GM23248 (cell line): ENCODE results near the gene IQSEC3. TPM values are rescaled to one million over a fixed set of nuclear protein-coding genes. Genes with fewer than 3 reads are reported as not detected.
"Not testable (repeated sequence)": the region's sequence is repeated elsewhere in the genome, so short reads cannot be mapped to it uniquely, and the experiment has no call there.

Experiments
- DNase-seq: peaks from one replicate; pipeline ENCODE4 v3.0.0-alpha.2; 2015
- H2AFZ ChIP-seq: fragments of 200-600 bp; sonication (generic); 2 replicates; pipeline ENCODE4 v1.6.1; 2016; ENCODE audit warnings: antibody characterized with exemption
- H3F3A ChIP-seq: fragments of 200-600 bp; sonication (generic); 2 replicates; pipeline ENCODE4 v1.6.1; 2016; ENCODE audit warnings: mild to moderate bottlenecking, antibody characterized with exemption, mixed run types; ENCODE audit not compliant: insufficient read depth
- H3K27ac ChIP-seq: fragments of 200-600 bp; sonication (generic); 2 replicates; pipeline ENCODE4 v1.5.1; 2016; ENCODE audit warnings: mild to moderate bottlenecking
- H3K27me3 ChIP-seq: fragments of 200-600 bp; sonication (generic); replicated peaks from 2 replicates; pipeline ENCODE4 v1.6.1; 2016; ENCODE audit warnings: mild to moderate bottlenecking; ENCODE audit not compliant: insufficient read depth
- H3K36me3 ChIP-seq: fragments of 200-600 bp; sonication (generic); 2 replicates; pipeline ENCODE4 v1.6.1; 2016; ENCODE audit warnings: low read depth, mild to moderate bottlenecking
- H3K4me1 ChIP-seq: fragments of 200-600 bp; sonication (generic); 2 replicates; pipeline ENCODE4 v1.6.1; 2016; ENCODE audit warnings: mild to moderate bottlenecking; ENCODE audit not compliant: insufficient read depth
- H3K4me2 ChIP-seq: fragments of 200-600 bp; sonication (generic); one replicate; pipeline ENCODE4 v1.6.1; 2016; ENCODE audit warnings: mild to moderate bottlenecking; ENCODE audit not compliant: unreplicated experiment
- H3K4me3 ChIP-seq: fragments of 200-600 bp; sonication (generic); 2 replicates; pipeline ENCODE4 v1.5.1; 2016; ENCODE audit warnings: mild to moderate bottlenecking
- H3K79me2 ChIP-seq: fragments of 200-600 bp; sonication (generic); 2 replicates; pipeline ENCODE4 v1.6.1; 2016; ENCODE audit warnings: mild to moderate bottlenecking; ENCODE audit not compliant: insufficient read depth
- H3K9ac ChIP-seq: fragments of 200-600 bp; sonication (generic); 2 replicates; pipeline ENCODE4 v1.6.1; 2016; ENCODE audit warnings: mild to moderate bottlenecking
- H3K9me2 ChIP-seq: fragments of 200-600 bp; sonication (generic); 2 replicates; pipeline ENCODE4 v1.6.1; 2016; ENCODE audit warnings: mixed run types, mild to moderate bottlenecking, moderate library complexity; ENCODE audit not compliant: insufficient read depth
- H3K9me3 ChIP-seq: fragments of 200-600 bp; sonication (generic); one replicate; pipeline ENCODE4 v1.6.1; 2017; ENCODE audit warnings: low read depth
- H4K20me1 ChIP-seq: fragments of 200-600 bp; sonication (generic); 2 replicates; pipeline ENCODE4 v1.6.0; 2016; ENCODE audit not compliant: insufficient read depth
- EZH2 ChIP-seq: fragments of 200-600 bp; sonication (generic); IDR thresholded peaks from 2 replicates; pipeline ENCODE4 v1.6.1; 2018; ENCODE audit warnings: antibody characterized with exemption, mild to moderate bottlenecking; ENCODE audit not compliant: insufficient read depth, poor library complexity, severe bottlenecking
- EZH2phosphoT487 ChIP-seq: fragments of 200-600 bp; sonication (generic); IDR thresholded peaks from 2 replicates; pipeline ENCODE4 v1.6.1; 2018; ENCODE audit warnings: antibody characterized with exemption, moderate library complexity, mild to moderate bottlenecking, low read depth; ENCODE audit not compliant: insufficient read depth
- WGBS, 2 experiments: methylation state at CpG; one replicate each; pipeline ENCODE4 v1.1.6; 2015 to 2017; ENCODE audit warnings: low lambda C conversion rate in 2 of 2, low coverage in 1 of 2; ENCODE audit errors: missing lambda C conversion rate in 2 of 2; 5-methylcytosine and 5-hydroxymethylcytosine counted together
- in situ Hi-C: fragments of 300-500 bp; cut with MboI; formaldehyde crosslinking; loops from 2 replicates; pipeline ENCODE4 v1.15.0; 2020
- polyA plus RNA-seq: library from polyadenylated mRNA; unstranded; fragments of >200 nt; fragmentation: Nextera tagmentation; extraction: Ambion mirVana; gene quantifications from 2 replicates; pipeline ENCODE4 v1.2.1, GENCODE V29; 2016
- total RNA-seq: library from RNA; depleted of rRNA; stranded (reverse); fragments of >200 nt; shearing (Covaris generic); gene quantifications from 2 replicates; pipeline ENCODE4 v1.2.3, GENCODE V29; 2014

Gene IQSEC3
- total and polyA plus RNA-seq, 2 experiments from 2014 or later: not detected

DNA sequence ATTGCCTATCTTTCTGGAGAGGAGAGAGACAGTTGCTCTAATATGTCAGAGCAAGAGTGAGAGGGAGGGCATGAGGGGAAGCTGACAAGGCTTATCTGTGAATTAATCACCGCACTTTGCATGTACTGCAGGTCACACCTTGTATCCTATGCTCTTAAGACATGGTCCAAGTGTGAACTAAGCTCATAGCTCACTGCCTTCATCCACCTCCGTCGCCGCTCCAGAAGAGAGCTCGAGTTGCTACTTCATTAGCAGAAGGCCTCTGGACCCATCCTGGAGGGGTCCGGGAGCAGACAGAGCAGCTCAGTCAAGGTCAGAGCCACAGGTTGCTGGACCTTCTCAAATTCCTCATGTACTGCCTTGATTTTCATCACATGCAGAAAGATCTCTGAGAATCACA, 14.6 kb upstream of the IQSEC3 start:
- H3K36me3 ChIP-seq, H3F3A ChIP-seq, in situ Hi-C loops, H4K20me1 ChIP-seq, H3K4me3 ChIP-seq, H3K27ac ChIP-seq, H3K9ac ChIP-seq, H3K9me2 ChIP-seq, H3K4me2 ChIP-seq, H3K9me3 ChIP-seq, H3K4me1 ChIP-seq, H3K79me2 ChIP-seq, H2AFZ ChIP-seq, DNase-seq: not testable (repeated sequence)
- peaks cover 37% of the 10 kb centered on the region for H3K27me3 ChIP-seq
- 40 to 49% methylated on average over 6 of the region's 6 CpGs for WGBS, 2 experiments

DNA sequence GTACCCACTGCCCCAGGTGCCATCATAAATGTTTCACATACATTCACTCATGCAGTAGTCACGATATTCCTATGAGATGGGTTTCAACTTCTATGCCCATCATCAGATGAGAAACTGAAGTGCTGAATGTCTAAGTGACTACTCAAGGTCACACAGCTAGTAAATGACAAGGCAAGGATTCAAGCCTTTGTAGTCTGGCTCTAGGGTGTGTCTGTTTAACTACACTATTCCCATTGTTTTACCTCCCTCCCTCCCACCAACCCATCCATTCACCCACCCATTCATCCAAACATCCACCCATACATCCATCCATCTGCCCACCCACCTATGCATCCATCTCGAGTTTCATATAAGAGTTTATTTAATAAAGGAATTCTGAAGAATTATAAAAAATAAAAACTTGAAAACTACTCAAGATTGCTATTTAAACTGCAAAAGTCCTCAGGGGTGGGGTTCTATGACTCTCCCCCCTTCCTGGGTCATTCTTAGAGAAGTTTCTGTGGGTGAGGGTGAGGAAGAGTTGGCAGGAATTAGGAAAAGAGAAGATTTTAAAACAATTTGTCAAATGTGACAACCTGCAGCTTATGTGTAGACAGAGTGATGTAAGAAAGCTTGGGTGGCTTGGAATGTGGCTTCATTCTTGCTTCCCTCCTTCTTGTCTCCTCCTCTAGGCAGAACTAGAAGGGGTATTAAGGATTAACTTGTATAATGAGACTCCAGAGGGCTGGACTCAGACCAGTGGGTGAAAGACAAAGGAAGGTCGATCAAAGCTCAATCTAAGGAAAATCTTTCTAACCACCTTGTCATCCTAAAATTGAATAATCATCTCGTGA, 13.4 kb upstream of the IQSEC3 start:
- 17 to 22% methylated on average over 4 of the region's 4 CpGs for WGBS, 2 experiments
- H3K4me3 ChIP-seq, in situ Hi-C loops, DNase-seq, H3K36me3 ChIP-seq, H3K9ac ChIP-seq, H2AFZ ChIP-seq, H3K9me3 ChIP-seq, H3K4me1 ChIP-seq, H4K20me1 ChIP-seq, H3K4me2 ChIP-seq, H3K27ac ChIP-seq, H3K79me2 ChIP-seq, H3F3A ChIP-seq, H3K9me2 ChIP-seq: not testable (repeated sequence)
- peaks cover 45% of the 10 kb centered on the region for H3K27me3 ChIP-seq

DNA sequence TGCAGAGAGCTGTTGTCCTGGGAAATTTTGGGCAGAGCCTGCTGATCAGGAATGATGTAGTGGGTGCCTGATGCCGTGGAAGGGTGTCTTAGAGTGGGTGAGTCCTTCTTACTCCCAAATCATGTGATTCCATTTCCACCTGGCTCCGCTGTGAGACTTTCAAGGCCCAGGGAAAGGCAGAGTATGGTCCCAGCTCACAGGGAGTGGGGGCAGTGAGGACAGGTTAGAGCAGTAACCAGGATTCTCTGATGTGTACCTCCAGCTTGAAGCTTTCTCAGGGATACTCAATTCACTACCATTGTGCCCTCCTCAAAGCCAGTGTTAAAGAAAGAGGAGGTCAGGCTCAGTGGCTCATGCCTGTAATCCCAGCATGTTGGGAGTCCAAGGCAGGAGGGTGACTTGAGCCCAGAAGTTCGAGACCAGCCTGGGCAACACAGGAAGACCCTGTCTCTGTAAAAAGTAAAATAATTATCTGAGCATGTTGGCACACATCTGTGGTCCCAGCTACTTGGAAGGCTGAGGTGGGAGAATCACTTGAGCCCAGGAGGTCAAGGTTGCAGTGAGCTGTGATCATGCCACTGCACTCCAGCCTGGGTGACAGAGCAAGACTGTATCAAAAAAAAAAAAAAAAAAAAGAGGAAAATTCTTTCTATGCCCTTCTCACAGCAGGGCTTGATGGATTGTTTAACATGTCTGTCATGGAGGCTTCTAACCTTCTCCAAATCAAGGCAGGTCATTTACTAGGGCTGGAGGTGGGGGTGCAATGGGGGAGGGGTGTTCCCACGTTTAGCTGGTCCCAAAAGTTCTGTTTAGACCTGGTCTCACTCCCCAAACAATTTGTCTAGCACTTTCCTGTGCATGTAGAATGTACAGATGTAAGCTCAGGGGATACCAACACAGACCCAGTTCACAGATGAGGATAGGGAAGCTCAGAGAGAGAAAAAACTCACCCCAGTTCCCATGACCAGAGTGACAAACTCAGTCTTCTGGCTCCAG, 12.5 kb upstream of the IQSEC3 start:
- no peak overlapping the region for H3K4me2 ChIP-seq
- no peak overlapping the region for H3K9ac ChIP-seq
- no peaks in the 10 kb centered on the region for H3K36me3 ChIP-seq
- no peaks in the 10 kb centered on the region for H4K20me1 ChIP-seq
- H3K79me2 ChIP-seq: no peaks in the 10 kb centered on the region
- TF ChIP-seq EZH2phosphoT487 (no peak), EZH2 (no peak)
- H3K27ac ChIP-seq: no peak overlapping the region
- no peaks in the 10 kb centered on the region for H3F3A ChIP-seq
- H3K4me3 ChIP-seq: no peak overlapping the region
- no peak overlapping the region for H2AFZ ChIP-seq
- DNase-seq: no peak
- in situ Hi-C loops: no loop called here
- H3K27me3 ChIP-seq: peaks cover 53% of the 10 kb centered on the region
- WGBS, 2 experiments: 16 to 21% methylated on average over 4 of the region's 4 CpGs
- H3K9me3 ChIP-seq: no peaks in the 10 kb centered on the region
- no peaks in the 10 kb centered on the region for H3K9me2 ChIP-seq
- H3K4me1 ChIP-seq: no peaks in the 10 kb centered on the region

DNA sequence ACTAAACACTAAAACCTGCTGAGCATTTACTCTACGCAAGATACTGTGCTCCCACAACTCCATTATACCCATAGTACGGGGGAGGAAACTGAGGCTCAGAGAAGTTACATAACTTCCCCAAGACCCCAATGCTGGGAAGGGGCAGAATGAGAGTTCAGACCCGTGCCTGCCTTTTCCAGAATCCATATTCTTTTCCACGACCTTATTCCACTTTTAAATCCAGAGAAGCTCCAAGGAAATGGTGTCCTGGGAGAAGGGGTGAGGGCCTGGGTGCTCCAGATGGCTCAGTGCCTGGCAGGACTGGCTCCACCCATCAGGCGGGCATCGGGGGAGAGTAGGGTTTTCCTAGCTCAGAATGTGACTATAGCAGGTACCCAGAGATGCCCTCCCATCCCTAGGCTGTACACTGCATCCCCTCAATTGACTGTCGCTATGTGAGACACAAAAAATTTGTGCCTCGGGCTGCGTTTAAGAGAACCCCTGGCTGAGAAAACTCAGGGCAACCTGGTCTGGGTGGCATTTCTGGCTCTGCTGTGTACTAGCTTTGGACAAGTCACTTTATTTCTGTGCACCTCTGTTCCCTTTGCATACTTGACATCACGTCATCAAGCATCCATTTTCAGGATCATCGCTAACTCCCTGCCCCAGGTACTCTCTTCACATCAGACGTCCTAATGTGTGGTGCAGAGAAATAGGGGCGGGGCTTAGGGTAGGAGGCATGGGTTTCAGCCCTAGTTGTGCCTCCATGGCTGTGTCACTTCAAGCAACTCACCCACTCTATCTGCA, 11.6 kb upstream of the IQSEC3 start:
- Histone ChIP-seq H3K9me3 (no peaks in the 10 kb centered on the region), H4K20me1 (no peaks in the 10 kb centered on the region), H3K4me1 (no peaks in the 10 kb centered on the region), H3K79me2 (no peaks in the 10 kb centered on the region), H3K27me3 (peaks cover 53% of the 10 kb centered on the region), H3K9me2 (no peaks in the 10 kb centered on the region), H3K36me3 (no peaks in the 10 kb centered on the region), H3K27ac (no peak overlapping the region), H3K9ac (no peak overlapping the region), H3K4me2 (no peak overlapping the region), H3F3A (no peaks in the 10 kb centered on the region), H2AFZ (no peak overlapping the region), H3K4me3 (no peak overlapping the region)
- in situ Hi-C loops: no loop called here
- TF ChIP-seq EZH2phosphoT487 (no peak), EZH2 (no peak)
- DNase-seq: no peak
- whole genome bisulfite sequencing, 2 experiments: 36 to 37% methylated on average over 13 of the region's 13 CpGs
